Kidney (tissue), 14 donors: ENCODE results near the gene LHPP. TPM values are rescaled to one million over a fixed set of nuclear protein-coding genes. Genes with fewer than 3 reads are reported as not detected.

Experiments used
- DNase-seq, 5 donors: peaks; one replicate each; pipeline ENCODE4 v3.0.0-alpha.2; 2013 to 2020
- FAIRE-seq: peaks from 2 replicates; lab custom pipeline; 2012; peaks lifted over from hg19 to GRCh38; lab: Jason Lieb, UNC
- H3K27ac ChIP-seq, 2 donors: one replicate each; pipeline ENCODE4 v1.7.0; 2013; ENCODE audit warnings: low read depth in 2 of 2, low read length in 2 of 2, inconsistent platforms in 1 of 2
- H3K27me3 ChIP-seq: one replicate; pipeline ENCODE4 v1.7.1; 2013; ENCODE audit warnings: low read length, inconsistent platforms; ENCODE audit not compliant: control insufficient read depth, insufficient read depth
- H3K36me3 ChIP-seq, 3 donors: one replicate each; pipeline versions ENCODE4 v1.7.0 to v1.7.1; 2013; ENCODE audit warnings: low read length in 3 of 3, control low read depth in 1 of 3, inconsistent platforms in 1 of 3; ENCODE audit not compliant: insufficient read depth in 3 of 3, control insufficient read depth in 2 of 3
- H3K4me1 ChIP-seq, 3 donors: one replicate each; pipeline versions ENCODE4 v1.7.0 to v1.7.1; 2013; ENCODE audit warnings: low read length in 3 of 3, inconsistent platforms in 1 of 3, low read depth in 1 of 3; ENCODE audit not compliant: control insufficient read depth in 2 of 3, insufficient read depth in 2 of 3
- H3K4me3 ChIP-seq, 3 donors: one replicate each; pipeline versions ENCODE4 v1.7.0 to v1.8.1; 2013; ENCODE audit warnings: low read length in 3 of 3, control low read depth in 1 of 3, inconsistent platforms in 1 of 3
- H3K9ac ChIP-seq, 3 donors: one replicate each; pipeline versions ENCODE4 v1.7.0 to v1.7.1; 2013; ENCODE audit warnings: low read length in 3 of 3, control low read depth in 1 of 3, inconsistent platforms in 1 of 3
- H3K9me3 ChIP-seq, 3 donors: one replicate each; pipeline versions ENCODE4 v1.7.0 to v1.7.1; 2013; ENCODE audit warnings: low read length in 3 of 3, control low read depth in 1 of 3, inconsistent platforms in 1 of 3; ENCODE audit not compliant: control insufficient read depth in 2 of 3, insufficient read depth in 1 of 3
- intact Hi-C: fragments of 100-400 bp; cut with DNase I; formaldehyde crosslinking; loops from one replicate; pipeline ENCODE4 v1.11.1; 2022
- polyA plus RNA-seq: library from polyadenylated mRNA; stranded (reverse); fragments of 350-450 nt; fragmentation: Illumina TruSeq; extraction: RNeasy Lipid Tissue Mini Kit (QIAGEN cat#74804); gene quantifications from one replicate; pipeline ENCODE4 v1.2.3, GENCODE V29; 2014; ENCODE audit warnings: low read depth, low replicate concordance; ENCODE audit not compliant: insufficient read depth
- total RNA-seq: library from RNA; stranded (reverse); fragmentation: NEBNext Ultra II Directional; extraction: Animal tissue kit (Norgen Biotek cat#: 25700); gene quantifications from one replicate; pipeline ENCODE4 v1.2.1, GENCODE V29; 2021
- TF ChIP-seq, protein P1 (sequence below): IDR thresholded peaks from 3 replicates; pipeline ENCODE4 v1.5.1; 2012; ENCODE audit warnings: mild to moderate bottlenecking, moderate library complexity, borderline replicate concordance; ENCODE audit not compliant: insufficient read depth; ENCODE audit errors: extremely low read depth
- donor health status: control.
- donor health status: control.
- donor health status: control.
- donor health status: control.
- donor health status: control.
- donor health status: DM: yes; HTN: yes; CAD: no.
- donor health status: Normal renal cell carcinoma (clear cell type).

The LHPP gene
- total and polyA plus RNA-seq, 2 donors from 2014 or later = 16.6 to 52.5 TPM

DNA sequence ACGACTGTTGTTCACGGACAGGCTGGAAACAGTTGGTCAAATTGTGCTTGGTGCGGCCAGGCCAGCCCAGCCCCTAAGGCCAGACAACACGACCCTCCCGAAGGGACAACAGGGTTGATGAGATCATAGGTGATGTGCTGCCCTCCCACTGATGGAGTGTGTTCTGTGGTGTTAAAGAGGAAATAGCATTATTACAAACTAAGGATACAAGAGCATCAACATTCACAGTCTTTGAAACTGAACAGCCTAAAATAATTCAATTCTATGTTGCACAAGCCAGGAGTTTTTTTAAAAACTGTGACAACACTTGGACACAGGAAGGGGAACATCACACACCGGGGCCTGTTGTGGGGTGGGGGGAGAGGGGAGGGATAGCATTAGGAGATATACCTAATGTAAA, 194.9 kb downstream of the LHPP start:
- intact Hi-C loops = no loop called here
- Histone ChIP-seq H3K4me1 (peaks cover 0 to 31% (median 9%) of the 10 kb centered on the region in 3 donors), H3K4me3 (no peak overlapping the region), H3K9me3 (no peaks in the 10 kb centered on the region), H3K9ac (no peak overlapping the region), H3K27ac (no peak overlapping the region), H3K27me3 (no peaks in the 10 kb centered on the region), H3K36me3 (peaks cover 0 to 3% (median 2%) of the 10 kb centered on the region in 3 donors)
- DNase-seq (peak in 1 of 5 donors; percentile 20), FAIRE-seq (no peak)
- TF ChIP-seq, protein P1, sequence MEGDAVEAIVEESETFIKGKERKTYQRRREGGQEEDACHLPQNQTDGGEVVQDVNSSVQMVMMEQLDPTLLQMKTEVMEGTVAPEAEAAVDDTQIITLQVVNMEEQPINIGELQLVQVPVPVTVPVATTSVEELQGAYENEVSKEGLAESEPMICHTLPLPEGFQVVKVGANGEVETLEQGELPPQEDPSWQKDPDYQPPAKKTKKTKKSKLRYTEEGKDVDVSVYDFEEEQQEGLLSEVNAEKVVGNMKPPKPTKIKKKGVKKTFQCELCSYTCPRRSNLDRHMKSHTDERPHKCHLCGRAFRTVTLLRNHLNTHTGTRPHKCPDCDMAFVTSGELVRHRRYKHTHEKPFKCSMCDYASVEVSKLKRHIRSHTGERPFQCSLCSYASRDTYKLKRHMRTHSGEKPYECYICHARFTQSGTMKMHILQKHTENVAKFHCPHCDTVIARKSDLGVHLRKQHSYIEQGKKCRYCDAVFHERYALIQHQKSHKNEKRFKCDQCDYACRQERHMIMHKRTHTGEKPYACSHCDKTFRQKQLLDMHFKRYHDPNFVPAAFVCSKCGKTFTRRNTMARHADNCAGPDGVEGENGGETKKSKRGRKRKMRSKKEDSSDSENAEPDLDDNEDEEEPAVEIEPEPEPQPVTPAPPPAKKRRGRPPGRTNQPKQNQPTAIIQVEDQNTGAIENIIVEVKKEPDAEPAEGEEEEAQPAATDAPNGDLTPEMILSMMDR = no peak

DNA sequence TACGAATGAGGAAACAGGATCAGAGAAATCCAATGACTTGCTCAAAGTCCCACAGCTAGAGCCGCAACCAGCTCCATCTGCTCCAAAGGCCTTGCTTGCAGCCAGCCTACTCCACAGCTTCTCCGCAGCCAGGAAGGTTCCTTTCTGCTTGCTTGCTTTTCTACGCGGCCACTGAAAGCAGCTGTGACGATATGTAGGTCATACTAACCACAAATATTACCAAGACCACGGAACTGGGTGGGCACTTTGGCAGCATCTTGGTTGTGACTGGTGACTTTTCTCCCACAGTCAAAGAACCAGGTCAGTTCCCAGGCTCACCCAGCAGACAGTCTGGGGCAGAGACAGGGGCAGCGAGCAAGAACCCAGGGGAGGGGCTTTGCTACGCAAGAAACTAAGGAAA, 196.2 kb downstream of the LHPP start:
- TF ChIP-seq, protein P1 = no peak
- no peaks in the 10 kb centered on the region for H3K27me3 ChIP-seq
- H3K27ac ChIP-seq = no peak overlapping the region
- no peaks in the 10 kb centered on the region for H3K9me3 ChIP-seq
- no peak overlapping the region for H3K9ac ChIP-seq
- FAIRE-seq (no peak), DNase-seq (peak in 1 of 5 donors; percentile 65)
- H3K36me3 ChIP-seq = peaks cover 0 to 3% (median 2%) of the 10 kb centered on the region in 3 donors
- no peak overlapping the region for H3K4me3 ChIP-seq
- peaks cover 0 to 23% (median 9%) of the 10 kb centered on the region in 3 donors for H3K4me1 ChIP-seq
- intact Hi-C loops = no loop called here

DNA sequence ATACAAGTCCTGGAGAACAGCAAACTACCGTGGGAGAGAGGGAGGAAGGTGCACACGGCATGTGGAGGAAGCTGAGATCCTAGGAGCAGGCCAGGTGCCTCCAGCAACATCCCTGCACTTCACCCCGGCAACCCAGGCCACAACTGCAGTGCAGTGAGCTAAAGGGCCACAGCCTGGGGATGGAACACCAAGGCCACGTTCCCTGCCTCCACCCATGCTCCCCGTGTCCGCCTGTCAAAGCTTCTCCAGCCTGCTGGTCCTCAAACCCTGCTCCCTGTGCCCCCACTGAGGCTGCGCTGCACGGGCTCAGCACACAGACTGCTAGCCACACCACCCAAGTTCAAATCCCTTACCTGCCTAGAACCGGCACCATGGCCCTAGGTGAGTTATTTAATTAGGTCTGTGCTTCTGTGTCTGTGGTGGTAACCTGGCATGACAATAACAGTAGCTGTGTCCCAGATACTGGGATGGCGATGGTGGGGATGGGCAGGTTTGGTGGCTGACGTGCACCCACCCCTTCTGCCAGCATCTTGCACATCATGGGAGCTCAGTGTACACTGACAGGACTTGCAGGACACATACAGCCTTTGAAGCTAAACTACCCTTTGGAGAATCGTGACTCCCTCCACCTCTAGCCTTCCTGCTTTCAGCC, 197.1 kb downstream of the LHPP start:
- no peak for FAIRE-seq
- TF ChIP-seq, protein P1 = no peak
- Histone ChIP-seq H3K9ac (no peak overlapping the region), H3K9me3 (no peaks in the 10 kb centered on the region), H3K27me3 (no peaks in the 10 kb centered on the region), H3K4me3 (no peak overlapping the region), H3K4me1 (peaks cover 0 to 17% (median 5%) of the 10 kb centered on the region in 3 donors), H3K36me3 (peaks cover 0 to 3% (median 2%) of the 10 kb centered on the region in 3 donors), H3K27ac (no peak overlapping the region)
- peak in 1 of 5 donors; percentile 46 for DNase-seq
- intact Hi-C loops = no loop called here

DNA sequence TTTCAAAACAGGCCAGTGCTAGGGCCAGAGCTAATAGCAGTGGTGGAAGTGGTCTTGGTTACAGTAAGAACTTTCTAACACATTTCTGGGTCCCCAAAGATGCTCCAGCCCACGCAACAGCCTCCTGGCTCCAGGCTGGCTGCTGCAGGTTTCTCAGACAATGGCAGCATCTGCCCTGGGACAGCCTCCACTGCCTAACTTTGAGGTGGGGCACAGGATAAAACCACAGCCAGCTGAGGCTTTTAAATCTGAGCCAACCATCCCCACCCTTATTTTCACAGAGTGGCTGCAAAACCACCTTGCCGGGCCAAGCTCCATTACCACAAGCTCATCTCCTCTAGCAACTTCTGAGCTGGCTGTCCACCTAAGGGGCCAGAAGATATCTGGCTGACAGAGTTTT, 197.8 kb downstream of the LHPP start:
- no peak overlapping the region for H3K27ac ChIP-seq
- H3K4me3 ChIP-seq = no peak overlapping the region
- DNase-seq (no peak), FAIRE-seq (no peak)
- no peaks in the 10 kb centered on the region for H3K27me3 ChIP-seq
- no peak overlapping the region for H3K9ac ChIP-seq
- peaks cover 0 to 3% (median 2%) of the 10 kb centered on the region in 3 donors for H3K36me3 ChIP-seq
- no peaks in the 10 kb centered on the region for H3K9me3 ChIP-seq
- H3K4me1 ChIP-seq = peaks cover 0 to 12% (median 0%) of the 10 kb centered on the region in 3 donors
- intact Hi-C loops = no loop called here
- TF ChIP-seq, protein P1 = no peak
